ENCODE results near the gene TBL1XR1.

TBL1XR1 gene

GRCh38 chr3:177197041-177197726 is at the start of gene TBL1XR1:
Gene TBL1XR1 (minus strand): TSS chr3:177197482. CDS start chr3:177064977, 132,505 bp downstream.
- peak; percentile 99 for DNase-seq

DNA sequence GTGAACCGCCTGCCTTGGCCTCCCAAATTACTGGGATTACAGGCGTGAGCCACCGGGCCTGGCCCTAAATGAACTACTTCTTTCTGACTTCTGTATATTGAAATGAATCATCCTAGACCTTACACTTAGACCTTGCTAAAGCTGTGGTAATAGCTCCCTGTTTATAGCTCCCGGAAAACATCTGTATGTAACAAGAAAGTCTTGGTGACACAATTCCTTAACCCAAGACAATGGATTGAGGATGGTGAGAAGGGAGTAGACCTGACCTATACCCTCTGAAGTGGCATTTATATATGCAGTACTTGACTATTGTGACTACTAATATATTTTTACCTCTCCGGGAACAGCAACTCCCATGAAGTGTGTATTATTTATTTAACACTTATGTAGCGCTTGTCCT is 48.0 kb upstream of the TBL1XR1 start:
- DNase-seq, result no peak

DNA sequence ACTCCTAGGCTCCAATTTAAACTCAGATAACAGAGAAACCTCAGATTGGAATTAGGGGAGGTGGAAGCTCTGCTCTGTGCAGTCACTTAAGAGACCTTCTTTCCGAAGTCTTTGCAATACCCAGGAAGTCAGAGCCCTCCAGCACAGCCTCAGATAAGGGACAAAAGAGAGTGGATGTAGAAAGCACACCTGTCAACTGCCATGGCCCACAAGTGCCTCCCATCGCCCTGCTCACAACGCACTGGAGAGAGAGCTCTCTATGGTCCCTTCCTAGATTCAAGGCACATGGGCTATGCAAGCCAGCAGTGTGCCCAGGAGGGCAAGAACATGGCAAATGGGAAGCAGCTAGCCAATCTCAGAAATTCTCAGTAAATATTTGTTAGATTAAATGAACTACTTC is 47.3 kb upstream of the TBL1XR1 start:
- DNase-seq, result no peak

- no peak for DNase-seq
These were observed 41.5 kb upstream of the TBL1XR1 start for GRCh38 chr3:177238686-177239216.

- DNase-seq, result peak; percentile 5
These were observed 39.9 kb upstream of the TBL1XR1 start for GRCh38 chr3:177237206-177237605.

GRCh38 chr3:177236704-177237103 is 39.4 kb upstream of the TBL1XR1 start:
- no peak for DNase-seq

GRCh38 chr3:177234121-177234520 is 36.8 kb upstream of the TBL1XR1 start:
- no peak for DNase-seq

DNA sequence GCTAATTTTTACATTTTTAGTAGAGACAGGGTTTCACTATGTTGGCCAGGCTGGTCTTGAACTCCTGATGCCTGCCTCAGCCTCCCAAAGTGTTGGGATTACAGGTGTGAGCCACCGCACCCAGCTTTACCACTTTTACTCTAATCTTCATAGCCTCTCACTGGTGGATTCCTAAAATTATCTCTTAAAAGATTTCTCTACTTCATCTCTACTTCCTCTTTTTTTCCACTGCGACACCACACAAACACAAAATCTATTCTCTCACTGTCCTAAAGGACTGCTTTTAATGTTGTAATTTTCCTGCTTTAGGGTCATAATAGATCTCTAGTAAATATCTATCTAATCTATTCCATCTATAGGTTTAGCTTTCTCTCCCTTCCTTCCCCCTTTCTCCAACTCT is 34.0 kb upstream of the TBL1XR1 start:
- no peak for DNase-seq

GRCh38 chr3:177230641-177231040 is 33.4 kb upstream of the TBL1XR1 start:
- no peak for DNase-seq

DNA sequence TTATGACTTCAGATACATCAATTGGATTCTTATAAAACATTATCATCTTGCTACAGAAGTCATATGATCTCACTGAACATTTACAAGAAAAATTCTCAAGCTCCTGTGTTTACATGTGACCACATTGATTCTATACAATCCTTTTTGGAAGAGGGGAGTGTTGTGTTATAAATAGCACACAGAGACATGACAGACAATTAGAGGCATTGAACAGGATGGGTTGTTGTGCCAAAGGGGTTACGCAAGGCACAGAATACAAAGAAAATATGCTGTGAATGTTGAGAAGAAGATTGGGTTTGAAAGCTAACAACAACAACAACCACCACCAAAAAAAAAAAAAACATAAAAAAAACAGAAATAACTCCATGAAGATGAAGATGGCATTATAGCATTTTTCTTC is 32.5 kb upstream of the TBL1XR1 start:
- no peak for DNase-seq

- DNase-seq, result no peak
These were observed 31.4 kb upstream of the TBL1XR1 start for GRCh38 chr3:177228601-177229190.

DNA sequence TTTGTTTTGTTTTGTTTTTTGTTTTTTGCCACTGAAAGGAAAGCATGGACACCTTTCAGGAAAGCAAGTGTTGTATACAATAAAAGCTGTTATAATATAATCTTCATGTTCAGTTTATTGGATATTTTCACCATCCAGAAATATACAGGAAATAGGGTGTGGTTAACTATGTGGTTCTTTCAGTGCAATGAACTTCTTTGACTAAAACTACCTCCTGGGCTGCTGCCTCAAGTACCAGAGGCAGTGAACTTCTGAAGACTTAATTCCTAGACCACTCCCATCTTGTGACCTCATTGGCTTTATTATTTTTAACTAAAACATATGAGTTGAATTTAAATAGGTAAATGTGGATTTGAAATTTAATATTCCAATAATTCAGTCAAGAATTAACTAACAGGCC is 27.1 kb upstream of the TBL1XR1 start:
- no peak for DNase-seq

- DNase-seq, result no peak
These were observed 24.5 kb upstream of the TBL1XR1 start for GRCh38 chr3:177221744-177222143.

GRCh38 chr3:177220136-177220974 is 23.1 kb upstream of the TBL1XR1 start:
- no peak for DNase-seq

DNA sequence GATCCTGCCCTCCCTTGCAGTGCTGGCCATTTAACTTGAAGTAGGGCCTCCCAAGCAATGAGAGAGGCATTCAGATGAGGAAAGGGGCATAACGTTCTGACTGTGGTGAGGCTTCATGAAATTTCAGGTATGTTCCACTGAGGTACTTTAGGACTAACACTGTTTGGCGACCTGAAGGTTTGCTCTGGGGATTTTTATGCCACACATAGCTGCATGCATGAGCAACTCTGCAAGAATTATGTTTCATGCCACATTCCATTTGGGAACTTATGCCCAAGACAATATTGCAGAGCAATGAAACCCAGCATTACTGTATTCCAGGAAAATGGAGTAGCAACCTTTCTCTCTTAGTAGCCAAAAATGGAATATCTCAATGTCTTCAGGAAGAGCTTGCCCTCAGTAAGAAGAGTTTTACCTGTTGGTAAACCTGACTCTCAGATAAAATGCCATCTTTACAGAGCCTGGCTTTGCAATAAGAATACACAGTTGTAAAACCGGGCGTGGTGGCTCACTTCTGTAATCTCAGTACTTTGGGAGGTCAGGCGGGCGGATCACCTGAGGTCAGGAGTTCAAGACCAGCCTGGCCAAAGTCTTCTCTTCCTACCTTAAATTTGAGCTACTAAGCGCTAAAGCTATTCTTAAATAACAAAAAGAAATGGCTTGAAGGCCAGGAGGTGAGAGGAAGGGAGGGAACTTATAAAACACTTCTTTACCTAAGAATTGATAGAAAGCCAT is 16.7 kb upstream of the TBL1XR1 start:
- no peak for DNase-seq

- no peak for DNase-seq
These were observed 15.5 kb upstream of the TBL1XR1 start for GRCh38 chr3:177212756-177213155.

- no peak for DNase-seq
These were observed 15.0 kb upstream of the TBL1XR1 start for GRCh38 chr3:177212278-177212610.

GRCh38 chr3:177211503-177212277 is 14.4 kb upstream of the TBL1XR1 start:
- peak; percentile 94 for DNase-seq

DNA sequence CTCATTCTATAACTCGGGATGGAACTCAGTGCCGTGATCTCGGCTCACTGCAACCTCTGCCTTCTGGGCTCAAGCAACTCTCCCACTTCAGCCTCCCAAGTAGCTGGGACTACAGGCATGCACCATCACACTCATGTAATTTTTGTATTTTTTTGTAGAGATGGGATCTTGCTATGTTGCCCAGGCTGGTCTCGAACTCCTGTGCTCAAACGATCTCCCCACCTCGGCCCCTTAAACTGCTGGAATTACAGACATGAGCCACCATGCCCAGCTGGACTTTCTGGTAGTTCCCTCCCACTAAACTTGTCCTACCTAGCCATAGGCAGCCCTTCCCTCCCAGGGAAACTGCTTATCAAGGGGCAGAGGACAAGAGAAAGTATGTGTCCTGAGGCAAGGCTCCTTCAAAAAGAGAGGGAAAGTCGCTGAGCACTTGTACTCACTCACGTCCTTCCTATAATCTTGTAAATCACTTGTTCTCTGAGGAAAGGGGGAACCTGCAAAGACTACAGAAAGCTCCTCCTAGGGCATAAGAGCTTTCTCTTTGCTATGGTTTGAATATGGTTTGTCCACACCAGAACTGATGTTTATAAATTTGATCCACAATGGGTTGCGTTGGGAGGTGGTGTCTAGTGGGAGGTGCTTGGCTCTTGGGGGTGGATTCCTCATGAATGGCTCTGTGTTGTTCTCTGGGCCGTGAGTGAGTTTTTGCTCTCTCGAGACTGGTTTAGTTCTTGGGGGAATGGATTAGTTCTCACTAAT is 13.6 kb upstream of the TBL1XR1 start:
- no peak for DNase-seq

- no peak for DNase-seq
These were observed 12.2 kb upstream of the TBL1XR1 start for GRCh38 chr3:177209509-177209908.

DNA sequence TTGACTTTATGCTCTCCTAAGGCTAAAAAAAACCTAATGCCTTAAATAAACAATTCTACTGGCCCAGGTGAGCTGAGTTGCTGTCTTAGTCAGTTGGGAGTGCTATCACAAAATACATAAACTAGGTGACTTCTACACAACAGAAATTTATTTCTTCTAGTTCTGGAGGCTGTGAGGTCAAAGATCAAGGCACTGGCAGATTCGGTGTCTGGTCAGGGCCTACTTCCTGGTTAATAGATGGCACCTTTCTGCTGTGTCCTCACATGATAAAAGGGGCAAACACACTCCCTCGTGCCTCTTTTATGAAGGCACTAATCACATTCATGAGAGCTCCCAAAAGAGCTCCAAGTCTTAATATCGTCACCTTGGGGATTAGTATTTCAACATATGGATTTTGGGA is 11.5 kb upstream of the TBL1XR1 start:
- DNase-seq, result no peak

GRCh38 chr3:177208223-177208622 is 10.9 kb upstream of the TBL1XR1 start:
- no peak for DNase-seq
